Nephron (organoid): ENCODE data around the gene SBF2.
A peak's percentile ranks its signal among the peaks of the same experiment; 100 is the strongest.

ENCODE experiments used
- H3K27ac Mint-ChIP-seq, 3 experiments: 2 replicates each; pipeline ENCODE4 v1.8.0; 2020; ENCODE audit warnings: mixed read lengths in 3 of 3, mild to moderate bottlenecking in 2 of 3, moderate library complexity in 1 of 3
- H3K27me3 Mint-ChIP-seq: 2 replicates; pipeline ENCODE4 v1.8.0; 2021; ENCODE audit warnings: low read depth, mild to moderate bottlenecking, moderate library complexity, mixed read lengths
- H3K36me3 Mint-ChIP-seq: 2 replicates; pipeline ENCODE4 v1.8.0; 2020; ENCODE audit warnings: low read depth, mixed read lengths
- H3K4me1 Mint-ChIP-seq: 2 replicates; pipeline ENCODE4 v1.8.0; 2020; ENCODE audit warnings: mixed read lengths
- H3K4me3 Mint-ChIP-seq, 3 experiments: 2 replicates each; pipeline ENCODE4 v1.8.0; 2020; ENCODE audit warnings: mild to moderate bottlenecking in 3 of 3, mixed read lengths in 3 of 3, moderate library complexity in 2 of 3
- H3K9me3 Mint-ChIP-seq: 2 replicates; pipeline ENCODE4 v1.8.0; 2020; ENCODE audit warnings: mixed read lengths
- CTCF ChIP-seq, 3 experiments: fragments of 200-600 bp; sonication (generic); IDR thresholded peaks; one replicate each; pipeline ENCODE4 v1.5.0; 2021; ENCODE audit warnings: antibody characterized with exemption in 3 of 3; ENCODE audit not compliant: unreplicated experiment in 3 of 3

The SBF2 gene

GRCh38 chr11:9820260-9820659 is 473.8 kb downstream of the SBF2 start:
- Mint-ChIP-seq H3K27ac (no peak overlapping the region), H3K4me1 (peaks cover 5% of the 10 kb centered on the region), H3K4me3 (no peak overlapping the region), H3K36me3 (peaks cover 6% of the 10 kb centered on the region), H3K9me3 (no peaks in the 10 kb centered on the region), H3K27me3 (no peaks in the 10 kb centered on the region)
- TF ChIP-seq CTCF (IDR thresholded peaks at IDR 0.05; ENCODE audit: unreplicated experiment in 3 of 3) = no peak

DNA sequence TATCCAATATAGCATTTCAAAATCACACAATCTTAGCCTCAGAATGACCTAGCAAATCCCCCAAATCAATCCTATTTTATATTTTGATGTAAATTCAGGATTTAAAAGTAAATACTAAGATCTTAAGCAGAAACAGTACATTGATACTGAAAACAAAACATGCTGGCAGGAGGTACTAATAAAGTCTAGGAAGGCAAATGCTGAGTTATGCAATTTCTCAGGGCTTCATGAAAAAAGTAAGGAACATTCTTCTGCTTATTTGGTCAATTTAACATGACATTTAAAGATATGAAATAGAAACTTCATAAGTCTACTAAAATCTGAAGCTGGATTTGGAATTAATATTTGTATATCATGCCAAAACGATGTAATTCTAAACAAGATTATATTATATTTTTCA is 476.8 kb downstream of the SBF2 start:
- Mint-ChIP-seq H3K27ac (peak overlapping the region in 1 of 3 experiments; percentile 42), H3K27me3 (no peaks in the 10 kb centered on the region), H3K4me3 (no peak overlapping the region), H3K4me1 (no peaks in the 10 kb centered on the region), H3K36me3 (peaks cover 15% of the 10 kb centered on the region), H3K9me3 (no peaks in the 10 kb centered on the region)
- no peak for TF ChIP-seq CTCF (IDR thresholded peaks at IDR 0.05; ENCODE audit: unreplicated experiment in 3 of 3)

- no peaks in the 10 kb centered on the region for H3K27me3 Mint-ChIP-seq
- TF ChIP-seq CTCF (IDR thresholded peaks at IDR 0.05; ENCODE audit: unreplicated experiment in 3 of 3) = no peak
- peaks cover 31% of the 10 kb centered on the region for H3K36me3 Mint-ChIP-seq
- H3K27ac Mint-ChIP-seq = no peak overlapping the region
- no peaks in the 10 kb centered on the region for H3K9me3 Mint-ChIP-seq
- H3K4me3 Mint-ChIP-seq = no peak overlapping the region
- no peaks in the 10 kb centered on the region for H3K4me1 Mint-ChIP-seq
Measured at GRCh38 chr11:9815486-9816136, 478.4 kb downstream of the SBF2 start.

DNA sequence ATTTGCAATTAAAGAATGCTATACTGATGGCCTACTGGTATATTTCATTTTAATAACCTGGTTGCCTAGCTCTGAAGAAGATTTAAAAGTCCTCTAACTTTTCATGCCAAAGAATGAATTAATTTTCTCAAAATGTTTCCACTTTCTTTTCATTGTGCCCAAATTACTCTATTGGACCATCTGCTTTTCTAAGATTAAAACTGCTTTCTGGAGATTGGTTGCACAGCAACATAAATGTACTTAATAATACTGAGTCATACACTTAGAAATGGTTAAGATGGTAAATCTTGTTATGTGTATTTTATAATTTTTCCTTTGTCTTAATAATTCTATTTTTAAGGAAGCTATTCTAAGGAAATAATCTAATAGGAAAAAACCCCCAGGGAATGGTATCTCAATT is 479.9 kb downstream of the SBF2 start:
- no peak overlapping the region for H3K4me3 Mint-ChIP-seq
- peaks cover 34% of the 10 kb centered on the region for H3K36me3 Mint-ChIP-seq
- no peaks in the 10 kb centered on the region for H3K4me1 Mint-ChIP-seq
- no peak overlapping the region for H3K27ac Mint-ChIP-seq
- H3K9me3 Mint-ChIP-seq = no peaks in the 10 kb centered on the region
- TF ChIP-seq CTCF (IDR thresholded peaks at IDR 0.05; ENCODE audit: unreplicated experiment in 3 of 3) = no peak
- H3K27me3 Mint-ChIP-seq = no peaks in the 10 kb centered on the region

DNA sequence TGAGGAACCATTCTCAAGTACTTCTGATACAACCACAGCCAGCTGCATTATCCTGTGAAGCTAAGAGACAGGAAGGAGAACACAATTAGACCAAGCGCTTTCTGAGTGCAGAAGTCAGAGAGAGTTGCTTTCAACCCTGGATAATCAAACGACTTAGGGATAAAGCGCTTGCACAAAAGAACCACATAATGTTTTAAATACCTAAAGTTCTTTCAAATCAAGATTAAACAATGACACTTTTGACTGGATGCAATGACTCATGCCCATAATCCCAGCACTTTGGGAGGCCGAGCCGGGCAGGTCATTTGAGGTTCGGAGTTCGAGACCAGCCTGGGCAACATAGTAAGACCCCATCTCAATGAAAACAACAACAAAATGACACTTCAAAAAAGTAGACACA is 485.1 kb downstream of the SBF2 start:
- Mint-ChIP-seq H3K4me3 (no peak overlapping the region), H3K27me3 (no peaks in the 10 kb centered on the region), H3K36me3 (peaks cover 69% of the 10 kb centered on the region), H3K4me1 (peaks cover 9% of the 10 kb centered on the region), H3K27ac (no peak overlapping the region), H3K9me3 (no peaks in the 10 kb centered on the region)
- TF ChIP-seq CTCF (IDR thresholded peaks at IDR 0.05; ENCODE audit: unreplicated experiment in 3 of 3) = no peak

DNA sequence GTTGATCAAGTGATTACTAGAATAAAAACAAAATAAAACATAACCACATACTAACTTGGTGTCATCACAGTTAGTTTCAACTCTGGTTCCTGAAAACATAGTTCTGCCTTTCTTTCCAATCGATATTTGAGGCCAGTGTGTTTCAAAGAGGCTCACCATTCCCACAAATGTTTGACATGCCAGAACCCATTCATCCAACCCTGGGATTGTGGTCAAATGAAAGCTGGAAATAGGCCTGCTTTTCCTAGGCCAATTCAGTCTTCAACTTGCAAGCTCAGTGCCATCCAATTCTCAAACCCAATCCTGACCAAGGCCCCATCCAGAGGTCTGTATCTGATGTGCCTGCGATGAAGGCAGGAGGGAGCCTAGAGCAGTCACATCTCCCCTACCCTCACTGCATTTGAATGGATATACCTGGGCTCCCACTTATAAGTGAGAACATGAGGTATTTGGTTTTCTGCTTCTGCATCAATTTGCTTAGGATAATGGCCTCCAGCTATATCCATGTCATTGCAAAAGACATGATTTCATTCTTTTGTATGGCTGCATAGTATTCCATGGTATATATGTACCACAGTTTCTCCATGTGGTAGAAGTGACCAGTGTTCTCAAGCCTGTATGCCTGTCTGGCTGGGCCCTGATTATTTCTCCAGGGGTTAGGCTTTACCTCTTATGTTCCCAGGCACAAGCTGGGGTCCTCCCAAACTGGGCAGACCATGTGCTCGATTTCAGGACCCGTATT is 486.9 kb downstream of the SBF2 start:
- no peak overlapping the region for H3K27ac Mint-ChIP-seq
- H3K4me1 Mint-ChIP-seq = peaks cover 23% of the 10 kb centered on the region
- no peak for TF ChIP-seq CTCF (IDR thresholded peaks at IDR 0.05; ENCODE audit: unreplicated experiment in 3 of 3)
- peaks cover 65% of the 10 kb centered on the region for H3K36me3 Mint-ChIP-seq
- no peak overlapping the region for H3K4me3 Mint-ChIP-seq
- H3K9me3 Mint-ChIP-seq = no peaks in the 10 kb centered on the region
- no peaks in the 10 kb centered on the region for H3K27me3 Mint-ChIP-seq
